ENCODE results near the gene TPGS2.

DNA sequence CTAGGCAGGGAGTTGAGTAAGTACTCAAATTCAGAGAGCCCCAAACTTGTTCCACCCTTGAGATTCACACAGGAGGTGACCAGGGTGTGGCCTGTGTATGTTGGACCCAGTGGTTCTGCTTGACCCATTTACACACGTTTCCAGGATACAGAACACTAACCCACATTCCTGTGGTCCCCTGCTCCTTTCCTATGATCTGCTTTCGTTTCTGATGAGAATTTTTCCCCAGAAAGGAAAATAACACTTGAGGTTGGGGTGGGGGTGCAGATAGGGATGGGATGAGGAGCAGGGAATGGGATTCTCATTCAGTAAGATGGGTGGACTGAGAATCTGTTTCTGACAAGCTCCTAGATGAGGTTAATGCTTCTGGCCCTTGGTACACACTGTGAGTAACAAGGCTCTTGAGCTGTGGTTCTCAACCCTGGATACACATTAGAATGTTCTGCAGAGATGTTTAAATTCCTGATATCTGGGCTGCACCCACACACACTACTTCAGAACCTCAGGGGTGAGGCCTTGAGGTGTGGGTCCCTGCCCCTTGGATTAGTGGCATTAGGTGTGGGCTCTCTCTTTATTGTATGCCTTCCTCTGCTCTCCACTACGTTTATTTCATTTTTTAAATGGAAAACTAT lies 58.4 kb downstream of the TPGS2 start:
- TF ChIP-seq, protein P1, sequence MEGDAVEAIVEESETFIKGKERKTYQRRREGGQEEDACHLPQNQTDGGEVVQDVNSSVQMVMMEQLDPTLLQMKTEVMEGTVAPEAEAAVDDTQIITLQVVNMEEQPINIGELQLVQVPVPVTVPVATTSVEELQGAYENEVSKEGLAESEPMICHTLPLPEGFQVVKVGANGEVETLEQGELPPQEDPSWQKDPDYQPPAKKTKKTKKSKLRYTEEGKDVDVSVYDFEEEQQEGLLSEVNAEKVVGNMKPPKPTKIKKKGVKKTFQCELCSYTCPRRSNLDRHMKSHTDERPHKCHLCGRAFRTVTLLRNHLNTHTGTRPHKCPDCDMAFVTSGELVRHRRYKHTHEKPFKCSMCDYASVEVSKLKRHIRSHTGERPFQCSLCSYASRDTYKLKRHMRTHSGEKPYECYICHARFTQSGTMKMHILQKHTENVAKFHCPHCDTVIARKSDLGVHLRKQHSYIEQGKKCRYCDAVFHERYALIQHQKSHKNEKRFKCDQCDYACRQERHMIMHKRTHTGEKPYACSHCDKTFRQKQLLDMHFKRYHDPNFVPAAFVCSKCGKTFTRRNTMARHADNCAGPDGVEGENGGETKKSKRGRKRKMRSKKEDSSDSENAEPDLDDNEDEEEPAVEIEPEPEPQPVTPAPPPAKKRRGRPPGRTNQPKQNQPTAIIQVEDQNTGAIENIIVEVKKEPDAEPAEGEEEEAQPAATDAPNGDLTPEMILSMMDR (conservative IDR thresholded peaks at IDR 0.05), result no peak
- TF ChIP-seq EZH2 (IDR thresholded peaks at IDR 0.05; ENCODE audit: low read depth), result no peak

Data from PC-9 (cell line).